HG03378 (cell line): ENCODE data around the gene FES.
A peak's percentile ranks its signal among the peaks of the same experiment; 100 is the strongest.

Source experiments
- ATAC-seq: cut with Tn5 transposase; IDR thresholded peaks from one replicate; pipeline ENCODE4 v1.9.1; 2021; ENCODE audit warnings: mild to moderate bottlenecking, moderate library complexity; ENCODE audit not compliant: unreplicated experiment

The FES gene

GRCh38 chr15:90875549-90875981, 8.7 kb upstream of the FES start:
- ATAC-seq = no peak

GRCh38 chr15:90876046-90876445, 8.3 kb upstream of the FES start:
- no peak for ATAC-seq

GRCh38 chr15:90876512-90877170, 7.7 kb upstream of the FES start:
- ATAC-seq = no peak

- no peak for ATAC-seq
These were observed 7.0 kb upstream of the FES start for GRCh38 chr15:90877315-90877714.

GRCh38 chr15:90877996-90878395, 6.3 kb upstream of the FES start:
- no peak for ATAC-seq

GRCh38 chr15:90878660-90879059, 5.6 kb upstream of the FES start:
- ATAC-seq = no peak

GRCh38 chr15:90879730-90880366, 4.5 kb upstream of the FES start:
- no peak for ATAC-seq

- no peak for ATAC-seq
These were observed 3.7 kb upstream of the FES start for GRCh38 chr15:90880381-90881145.

GRCh38 chr15:90881181-90881977, 2.9 kb upstream of the FES start:
- ATAC-seq = no peak

GRCh38 chr15:90881978-90882721, 2.2 kb upstream of the FES start:
- no peak for ATAC-seq

- ATAC-seq = no peak
These were observed 1.4 kb upstream of the FES start for GRCh38 chr15:90882781-90883525.

GRCh38 chr15:90883526-90883975, 753 bp upstream of the FES start:
- no peak for ATAC-seq

GRCh38 chr15:90884719-90885431, 571 bp downstream of the FES start:
- ATAC-seq = no peak

- peak; percentile 49 for ATAC-seq
These were observed 1.4 kb downstream of the FES start for GRCh38 chr15:90885432-90886290.

- no peak for ATAC-seq
These were observed 1.9 kb downstream of the FES start for GRCh38 chr15:90886291-90886614.

- ATAC-seq = no peak
These were observed 2.8 kb downstream of the FES start for GRCh38 chr15:90887037-90887481.

- ATAC-seq = no peak
These were observed 5.0 kb downstream of the FES start for GRCh38 chr15:90889313-90889730.
